Activated T-cell treated with anti-CD3 and anti-CD28 coated beads for 24 hours (primary cell): ENCODE measurements around the gene ARHGAP4.

Experiments
- DNase-seq: peaks from one replicate; pipeline ENCODE4 v3.0.0-alpha.2; 2020; ENCODE audit warnings: low read depth

ARHGAP4 gene

GRCh38 chrX:153867671-153868070 is 58.4 kb downstream of the ARHGAP4 start:
- no peak for DNase-seq

GRCh38 chrX:153867139-153867538 is 58.9 kb downstream of the ARHGAP4 start:
- no peak for DNase-seq

- DNase-seq: no peak
These were observed 59.6 kb downstream of the ARHGAP4 start for GRCh38 chrX:153866302-153867019.

- DNase-seq: no peak
These were observed 60.4 kb downstream of the ARHGAP4 start for GRCh38 chrX:153865685-153866084.

- no peak for DNase-seq
These were observed 60.8 kb downstream of the ARHGAP4 start for GRCh38 chrX:153865321-153865580.

- DNase-seq: no peak
These were observed 61.3 kb downstream of the ARHGAP4 start for GRCh38 chrX:153864561-153865320.

- DNase-seq: no peak
These were observed 62.0 kb downstream of the ARHGAP4 start for GRCh38 chrX:153864101-153864500.

- DNase-seq: no peak
These were observed 62.6 kb downstream of the ARHGAP4 start for GRCh38 chrX:153863251-153863991.

GRCh38 chrX:153862369-153863250 is 63.5 kb downstream of the ARHGAP4 start:
- DNase-seq: no peak

- DNase-seq: no peak
These were observed 64.2 kb downstream of the ARHGAP4 start for GRCh38 chrX:153861733-153862310.

GRCh38 chrX:153861151-153861550 is 64.9 kb downstream of the ARHGAP4 start:
- DNase-seq: no peak
